Measurements from ENCODE around the gene COLEC11.

The COLEC11 gene

DNA sequence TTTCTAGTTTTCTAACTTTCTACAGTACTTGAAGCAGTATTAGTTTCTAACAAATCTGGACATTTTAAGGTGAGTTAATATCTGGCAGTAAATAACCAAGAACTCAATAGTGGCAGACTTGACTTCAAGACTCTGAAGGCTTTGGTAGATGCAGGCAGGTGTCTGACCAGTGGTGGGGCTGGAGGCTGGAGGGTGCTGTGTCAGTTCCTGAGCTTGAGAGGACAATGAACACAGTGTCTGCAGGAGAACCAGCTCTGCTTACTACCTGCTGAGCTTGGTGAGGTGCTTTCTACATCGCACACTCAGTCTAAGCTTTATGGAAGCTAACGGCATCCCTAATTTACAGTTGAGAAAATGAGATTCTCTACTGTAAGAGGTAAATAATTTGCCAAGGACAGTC lies 84.3 kb downstream of the COLEC11 start:
- no peak for DNase-seq

DNA sequence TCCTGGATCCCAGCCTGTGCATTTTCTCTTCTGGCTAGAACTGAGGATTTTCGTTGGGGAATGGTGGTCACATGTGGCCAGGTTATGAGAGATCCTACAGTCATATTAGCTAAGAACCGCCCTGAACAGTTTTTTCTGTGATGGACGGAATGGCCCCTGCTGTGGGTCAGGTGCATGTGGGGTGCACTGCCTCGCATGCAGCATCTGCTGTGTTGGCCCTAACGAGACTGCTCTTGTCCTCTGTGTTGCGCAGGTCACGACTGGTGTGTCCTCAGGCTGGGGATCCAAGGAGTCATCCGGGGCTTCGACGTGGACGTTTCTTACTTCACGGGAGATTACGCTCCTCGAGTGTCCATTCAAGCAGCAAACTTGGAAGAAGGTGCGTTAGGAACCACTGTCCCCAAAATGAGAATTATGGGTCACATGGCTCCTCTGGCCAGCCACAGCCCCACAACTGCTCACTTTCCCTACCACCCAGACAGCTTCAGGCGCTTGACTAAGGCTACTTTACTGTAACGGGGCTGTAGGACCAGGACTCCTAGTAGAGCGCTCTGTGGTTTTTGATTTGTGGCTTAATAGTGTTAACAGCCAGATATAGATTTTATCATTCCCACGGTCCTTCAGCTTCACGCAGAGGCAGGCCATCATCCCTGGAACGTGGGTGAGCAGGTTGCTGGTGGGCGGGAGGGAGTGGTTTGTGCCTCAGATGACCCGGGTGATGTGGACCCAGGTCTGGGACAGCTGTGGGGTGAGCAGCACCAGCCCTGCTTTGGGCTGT lies 84.9 kb downstream of the COLEC11 start:
- no peak for DNase-seq

DNA sequence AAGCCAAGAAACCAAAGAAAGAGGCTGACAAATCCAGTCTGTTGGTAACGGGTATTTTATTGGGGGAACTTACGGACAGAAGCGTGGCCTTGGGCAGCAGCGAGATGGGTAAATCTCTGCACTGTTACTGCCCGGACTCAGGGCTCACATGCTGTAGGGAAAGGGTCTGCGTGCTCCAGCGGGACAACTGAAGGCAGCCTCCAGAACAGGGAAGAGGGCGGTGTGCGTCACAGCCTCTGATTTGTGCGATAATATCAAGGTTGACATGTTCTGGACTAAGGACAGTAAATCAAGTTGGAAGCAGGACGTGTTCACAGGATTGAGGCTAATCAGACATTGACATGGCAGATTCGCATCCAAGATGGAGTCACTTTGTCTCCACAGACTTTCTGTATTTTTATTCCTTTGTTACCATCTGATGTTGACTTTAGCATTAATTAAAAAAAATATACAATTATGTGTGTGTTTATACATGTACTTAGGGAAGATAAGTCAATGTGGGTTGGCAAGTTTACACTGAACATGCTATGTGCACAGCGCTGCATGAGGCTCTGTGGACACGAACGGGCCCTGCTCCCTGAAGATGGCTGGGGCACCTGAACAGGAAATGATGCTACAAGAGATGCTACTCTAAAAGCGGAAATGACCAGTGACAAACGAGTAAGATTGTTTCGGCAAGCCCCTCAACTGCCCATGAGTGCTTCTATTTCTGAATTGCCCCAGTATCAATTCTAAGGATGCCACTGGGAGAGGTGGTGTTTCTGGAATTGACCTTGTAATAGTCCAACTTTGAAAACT lies 85.8 kb downstream of the COLEC11 start:
- no peak for DNase-seq

DNA sequence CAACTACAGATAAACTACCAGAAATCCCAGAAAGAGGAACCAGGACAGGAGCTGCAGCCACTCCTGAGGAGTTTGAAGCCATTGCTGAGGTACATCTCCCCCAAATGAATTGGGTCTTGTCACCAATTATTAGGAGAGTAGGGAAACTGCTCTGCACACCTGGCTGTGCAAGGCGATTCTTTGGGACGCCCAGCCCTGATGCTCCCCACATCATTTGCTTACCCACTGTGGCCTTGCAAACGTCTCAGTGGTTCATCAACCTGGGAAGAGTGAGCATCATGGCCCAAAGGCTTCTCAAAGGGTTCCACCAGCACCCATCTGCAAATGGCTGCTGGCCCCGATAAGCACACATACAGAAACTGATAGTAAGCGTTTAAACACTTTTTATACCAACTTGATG lies 86.7 kb downstream of the COLEC11 start:
- DNase-seq = no peak

DNA sequence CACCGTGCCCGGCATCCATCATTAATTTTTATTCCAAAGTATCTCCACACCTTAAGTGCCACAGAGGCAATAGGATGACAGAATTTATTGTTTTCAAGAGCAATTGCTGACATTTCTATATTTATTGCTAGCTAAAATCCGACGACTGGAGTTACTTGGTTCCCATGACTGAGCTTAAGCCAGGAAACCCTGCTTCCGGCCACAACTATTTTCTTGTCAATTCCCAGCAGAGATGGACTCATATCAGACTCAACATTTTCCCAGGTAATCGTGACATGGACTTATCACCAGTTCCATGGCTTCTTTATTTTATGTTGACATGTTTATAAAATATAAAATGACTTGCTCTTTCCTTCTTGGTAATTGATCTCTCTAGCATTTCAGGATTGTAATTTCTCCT lies 87.9 kb downstream of the COLEC11 start:
- no peak for DNase-seq

DNA sequence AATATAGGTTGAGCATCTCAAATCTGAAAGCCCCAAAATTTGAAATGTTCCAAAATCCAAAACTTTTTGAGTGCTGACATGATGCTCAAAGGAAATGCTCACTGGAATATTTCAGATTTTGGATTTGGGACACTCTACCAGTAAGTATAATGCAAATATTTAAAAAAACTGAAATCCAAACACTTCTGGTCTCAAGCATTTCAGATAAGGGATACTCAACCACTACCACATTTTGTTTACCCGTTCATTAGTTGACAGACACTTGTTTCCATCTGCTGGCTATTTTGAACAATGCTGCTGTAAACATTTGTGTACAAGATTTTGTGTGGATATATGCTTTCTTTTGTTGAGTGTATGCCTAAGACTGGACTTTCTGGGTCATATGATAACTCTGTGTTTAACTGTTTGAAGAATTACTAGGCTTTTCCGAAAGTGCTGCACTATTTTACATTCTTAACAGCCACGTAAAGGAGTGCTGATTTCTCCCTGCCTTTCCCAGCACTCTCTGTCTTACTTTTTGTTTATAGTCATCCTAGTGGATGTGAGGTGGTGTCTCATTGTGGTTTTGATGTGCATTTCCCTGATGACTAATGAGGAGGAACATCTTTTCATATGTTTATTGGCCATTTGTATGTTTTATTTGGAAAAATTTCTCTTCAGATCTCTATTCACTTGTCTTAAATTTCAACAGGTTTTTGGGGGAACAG lies 89.0 kb downstream of the COLEC11 start:
- no peak for DNase-seq

DNA sequence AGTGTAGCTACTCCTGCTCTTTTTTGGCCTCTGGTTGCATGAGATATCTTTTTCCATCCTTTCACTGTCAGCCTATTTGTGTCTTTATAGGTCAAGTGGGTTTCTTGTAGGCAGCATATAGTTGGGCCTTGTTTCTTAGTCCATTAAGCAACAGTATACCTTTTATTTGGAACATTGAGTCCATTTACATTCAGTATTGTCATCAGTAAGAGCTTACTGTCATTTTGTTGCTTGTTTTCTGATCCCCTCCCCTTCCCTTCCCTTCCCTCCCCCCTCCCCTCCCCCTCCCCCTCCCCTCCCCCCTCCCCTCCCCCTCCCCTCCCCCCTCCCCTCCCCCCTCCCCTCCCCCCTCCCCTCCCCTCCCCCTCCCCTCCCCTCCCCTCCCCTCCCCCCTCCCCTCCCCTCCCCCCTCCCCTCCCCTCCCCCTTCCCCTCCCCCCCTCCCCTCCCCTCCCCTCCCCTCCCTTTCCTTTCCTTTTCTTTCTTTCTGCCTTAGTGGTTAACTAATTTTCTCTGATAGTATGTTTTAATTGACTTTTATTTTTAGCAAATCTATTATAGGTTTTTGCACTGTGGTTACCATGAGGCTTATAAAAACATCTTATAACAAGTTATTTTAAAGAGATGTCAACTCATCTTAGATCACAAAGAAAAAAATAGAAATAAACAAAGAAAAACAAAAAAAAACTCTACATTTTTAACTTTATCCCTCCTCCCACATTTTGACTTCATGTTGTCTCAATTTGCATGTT lies 95.3 kb downstream of the COLEC11 start:
- DNase-seq = no peak

DNA sequence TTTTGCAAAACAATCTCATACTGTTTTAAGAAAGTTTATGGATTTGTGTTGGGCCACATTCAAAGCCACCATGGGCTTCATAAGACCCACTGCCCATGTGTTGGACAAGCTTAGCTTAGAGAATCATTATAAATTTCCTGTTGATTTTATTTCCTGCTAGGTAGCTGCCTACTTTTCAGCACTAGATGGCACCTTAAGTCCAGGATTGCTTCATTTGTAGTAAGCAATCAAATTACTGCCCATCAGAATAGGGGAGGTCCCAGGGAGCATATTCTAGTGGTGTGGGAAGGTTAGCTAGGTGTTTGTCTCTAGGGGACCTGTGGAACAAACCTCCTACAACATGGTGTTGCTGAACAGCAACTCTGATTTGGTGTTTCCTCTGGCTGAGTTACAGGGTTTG lies 97.5 kb downstream of the COLEC11 start:
- no peak for DNase-seq

Data from activated naive CD4-positive, alpha-beta T cell treated with anti-CD3 and anti-CD28 coated beads, Interleukin-2, amount 50 U/mL, for 16 hours (primary cell).